ENCODE measurements around the gene TEDDM1.

DNA sequence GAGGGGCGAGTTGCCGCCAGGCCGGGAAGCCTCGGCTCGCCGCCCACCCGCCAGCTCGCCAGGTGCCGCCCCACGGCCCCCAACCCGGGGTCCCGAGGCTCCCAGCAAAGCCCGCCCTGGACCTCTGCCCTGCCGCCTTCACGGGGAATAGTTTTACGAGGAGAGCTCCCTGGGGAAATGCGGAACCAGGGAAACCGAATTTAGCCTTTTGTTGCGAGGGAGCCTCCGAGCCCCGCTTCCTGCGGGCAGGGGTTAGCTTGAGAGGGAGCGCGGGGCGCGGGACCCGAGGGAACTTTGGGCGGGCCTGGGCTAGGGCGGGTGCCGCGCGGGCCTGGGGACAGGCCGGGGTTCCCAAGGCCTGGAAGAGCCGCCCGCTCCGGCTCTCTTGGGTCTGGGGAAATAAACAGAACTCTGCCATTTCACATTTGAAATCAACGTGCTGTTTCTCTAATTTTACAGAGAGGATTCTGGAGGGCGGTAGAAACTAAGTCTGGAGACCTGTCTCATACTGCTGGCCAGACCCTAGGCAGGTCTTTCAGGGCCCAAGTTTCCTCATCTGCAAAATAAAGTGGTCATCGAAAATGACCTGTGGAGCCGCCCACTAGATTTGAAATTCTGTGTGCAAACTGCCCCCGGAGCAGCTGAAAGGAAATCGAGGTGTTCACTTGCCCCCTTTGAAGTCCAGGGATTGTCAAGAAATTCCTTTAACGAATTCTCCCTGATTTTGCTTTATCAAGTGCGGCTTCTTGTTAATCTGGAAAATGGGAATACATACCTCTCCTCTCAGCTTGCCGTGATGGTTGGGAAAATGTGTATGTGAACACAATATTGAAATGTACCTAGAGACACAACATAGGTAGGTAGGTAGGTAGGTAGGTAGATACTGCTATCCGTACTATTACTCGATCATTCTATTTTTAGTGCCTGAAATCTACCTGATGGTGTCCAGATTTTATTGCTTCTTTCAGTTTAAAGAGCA lies 8.1 kb downstream of the TEDDM1 start:
- TF ChIP-seq, protein P1, sequence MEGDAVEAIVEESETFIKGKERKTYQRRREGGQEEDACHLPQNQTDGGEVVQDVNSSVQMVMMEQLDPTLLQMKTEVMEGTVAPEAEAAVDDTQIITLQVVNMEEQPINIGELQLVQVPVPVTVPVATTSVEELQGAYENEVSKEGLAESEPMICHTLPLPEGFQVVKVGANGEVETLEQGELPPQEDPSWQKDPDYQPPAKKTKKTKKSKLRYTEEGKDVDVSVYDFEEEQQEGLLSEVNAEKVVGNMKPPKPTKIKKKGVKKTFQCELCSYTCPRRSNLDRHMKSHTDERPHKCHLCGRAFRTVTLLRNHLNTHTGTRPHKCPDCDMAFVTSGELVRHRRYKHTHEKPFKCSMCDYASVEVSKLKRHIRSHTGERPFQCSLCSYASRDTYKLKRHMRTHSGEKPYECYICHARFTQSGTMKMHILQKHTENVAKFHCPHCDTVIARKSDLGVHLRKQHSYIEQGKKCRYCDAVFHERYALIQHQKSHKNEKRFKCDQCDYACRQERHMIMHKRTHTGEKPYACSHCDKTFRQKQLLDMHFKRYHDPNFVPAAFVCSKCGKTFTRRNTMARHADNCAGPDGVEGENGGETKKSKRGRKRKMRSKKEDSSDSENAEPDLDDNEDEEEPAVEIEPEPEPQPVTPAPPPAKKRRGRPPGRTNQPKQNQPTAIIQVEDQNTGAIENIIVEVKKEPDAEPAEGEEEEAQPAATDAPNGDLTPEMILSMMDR (IDR thresholded peaks at IDR 0.05), result no peak
- TF ChIP-seq POLR2A (IDR thresholded peaks at IDR 0.05), result peak in 1 of 2 donors; percentile 48

All from thyroid gland (tissue), 4 donors.